Measurements from ENCODE around the gene CENPO.

DNA sequence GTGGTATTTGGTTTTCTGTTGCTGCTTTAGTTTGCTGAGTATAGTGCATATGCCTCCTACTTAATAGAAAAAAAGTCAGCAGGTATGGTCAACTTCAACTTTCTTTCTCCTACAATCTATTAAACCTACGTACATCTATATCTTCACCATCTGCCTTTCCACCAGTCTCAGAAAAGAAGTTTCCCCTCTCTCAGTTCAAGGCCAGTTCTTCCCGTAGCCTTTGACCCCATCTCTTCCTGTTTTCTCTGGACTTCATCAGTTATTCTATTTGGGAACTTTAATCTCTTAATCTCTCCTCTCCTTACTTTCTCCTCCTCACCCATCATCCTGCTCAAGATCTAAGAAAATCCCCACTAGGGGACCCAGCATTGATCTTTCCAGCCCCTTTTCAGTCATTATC, 5.7 kb upstream of the CENPO start:
- TF ChIP-seq, protein P1, sequence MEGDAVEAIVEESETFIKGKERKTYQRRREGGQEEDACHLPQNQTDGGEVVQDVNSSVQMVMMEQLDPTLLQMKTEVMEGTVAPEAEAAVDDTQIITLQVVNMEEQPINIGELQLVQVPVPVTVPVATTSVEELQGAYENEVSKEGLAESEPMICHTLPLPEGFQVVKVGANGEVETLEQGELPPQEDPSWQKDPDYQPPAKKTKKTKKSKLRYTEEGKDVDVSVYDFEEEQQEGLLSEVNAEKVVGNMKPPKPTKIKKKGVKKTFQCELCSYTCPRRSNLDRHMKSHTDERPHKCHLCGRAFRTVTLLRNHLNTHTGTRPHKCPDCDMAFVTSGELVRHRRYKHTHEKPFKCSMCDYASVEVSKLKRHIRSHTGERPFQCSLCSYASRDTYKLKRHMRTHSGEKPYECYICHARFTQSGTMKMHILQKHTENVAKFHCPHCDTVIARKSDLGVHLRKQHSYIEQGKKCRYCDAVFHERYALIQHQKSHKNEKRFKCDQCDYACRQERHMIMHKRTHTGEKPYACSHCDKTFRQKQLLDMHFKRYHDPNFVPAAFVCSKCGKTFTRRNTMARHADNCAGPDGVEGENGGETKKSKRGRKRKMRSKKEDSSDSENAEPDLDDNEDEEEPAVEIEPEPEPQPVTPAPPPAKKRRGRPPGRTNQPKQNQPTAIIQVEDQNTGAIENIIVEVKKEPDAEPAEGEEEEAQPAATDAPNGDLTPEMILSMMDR (IDR thresholded peaks at IDR 0.05), result no peak
- no peak for TF ChIP-seq POLR2AphosphoS5 (IDR thresholded peaks at IDR 0.05)
- TF ChIP-seq POLR2A (IDR thresholded peaks at IDR 0.05), result no peak

All from prostate gland (tissue), 2 donors.